Thyroid gland (tissue), 4 donors: Measurements from ENCODE around the gene C20orf202. TPM values are rescaled to one million over a fixed set of nuclear protein-coding genes. Genes with fewer than 3 reads are reported as not detected.
A peak's percentile ranks its signal among the peaks of the same experiment; 100 is the strongest.

Experiments
- DNase-seq, 2 donors: peaks; one replicate each; pipeline ENCODE4 v3.0.0-alpha.2; 2019
- H3K27ac ChIP-seq, 3 donors: fragments of 200-600 bp; sonication (generic); 1 replicate in 2 of 3; 2 replicates in 1 of 3; pipeline ENCODE4 v1.5.1; 2016 to 2019; ENCODE audit warnings: mild to moderate bottlenecking in 1 of 3, moderate library complexity in 1 of 3
- H3K27me3 ChIP-seq: fragments of 200-600 bp; sonication (generic); one replicate; pipeline ENCODE4 v1.5.1; 2019
- H3K36me3 ChIP-seq, 2 donors: fragments of 200-600 bp; sonication (generic); one replicate each; pipeline ENCODE4 v1.5.1; 2016 to 2019
- H3K4me1 ChIP-seq, 2 donors: fragments of 200-600 bp; sonication (generic); one replicate each; pipeline ENCODE4 v1.5.1; 2017 to 2019
- H3K4me3 ChIP-seq, 3 donors: fragments of 200-600 bp; sonication (generic); replicated peaks in 1 of 3; 1 replicate in 2 of 3; 2 replicates in 1 of 3; pipeline ENCODE4 v1.5.1; 2016; ENCODE audit warnings: mild to moderate bottlenecking in 1 of 3
- H3K9me3 ChIP-seq: fragments of 200-600 bp; sonication (generic); one replicate; pipeline ENCODE4 v1.5.1; 2017
- POLR2A ChIP-seq, 2 donors: fragments of 450-650 bp; IDR thresholded peaks; one replicate each; pipeline ENCODE4 v1.6.1; 2017; ENCODE audit warnings: antibody characterized with exemption in 2 of 2, mild to moderate bottlenecking in 2 of 2, moderate library complexity in 1 of 2
- WGBS, 2 donors: methylation state at CpG; one replicate each; pipeline ENCODE4 v1.1.5; 2017; 5-methylcytosine and 5-hydroxymethylcytosine counted together
- intact Hi-C: fragments of 100-400 bp; cut with DNase I; formaldehyde crosslinking; loops from one replicate; pipeline ENCODE4 v1.15.1; 2023
- total RNA-seq, 4 donors: library from RNA; depleted of rRNA; stranded (reverse); fragments of >200 nt; gene quantifications; one replicate each; pipeline ENCODE4 v1.2.3, GENCODE V29; 2016
- TF ChIP-seq, protein P1 (sequence below), 6 experiments: fragments of 200-600 bp in 3 of 6; fragments of 450-650 bp in 3 of 6; sonication (generic) in 3 of 6; IDR thresholded peaks; one replicate each; pipeline ENCODE4 v1.5.1; 2016 to 2019; ENCODE audit warnings: antibody characterized with exemption in 6 of 6, mild to moderate bottlenecking in 2 of 6, inconsistent platforms in 1 of 6, moderate library complexity in 1 of 6

The C20orf202 gene
- total RNA-seq, 4 donors from 2014 or later: 0.27 TPM; not detected in 3

DNA sequence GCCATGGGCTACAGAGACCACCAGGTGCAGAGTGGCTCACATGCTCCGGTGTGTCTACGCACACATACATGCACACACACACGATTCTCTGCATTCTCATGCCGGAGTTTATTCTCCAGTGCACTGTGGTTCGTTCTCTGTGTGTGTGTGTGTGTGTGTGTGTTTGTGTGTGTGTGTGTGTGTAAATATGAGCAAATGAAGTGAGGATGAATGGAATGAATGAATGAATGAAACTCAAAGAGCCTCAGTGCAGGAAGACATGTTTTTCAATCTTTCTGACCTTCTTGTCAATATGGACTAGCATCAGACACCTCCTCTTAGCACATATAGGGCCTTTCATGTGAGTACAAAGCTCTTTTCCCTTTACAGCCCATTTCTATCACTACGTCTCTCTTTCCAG lies 20.1 kb upstream of the C20orf202 start:
- Histone ChIP-seq H3K27me3 (no peaks in the 10 kb centered on the region), H3K4me1 (peaks cover 0 to 13% of the 10 kb centered on the region in 2 donors), H3K4me3 (no peak overlapping the region), H3K27ac (no peak overlapping the region), H3K9me3 (no peaks in the 10 kb centered on the region), H3K36me3 (no peaks in the 10 kb centered on the region)
- 69 to 75% methylated on average over 6 of the region's 6 CpGs for WGBS, 2 donors
- no peak for DNase-seq
- intact Hi-C loops: no loop called here
- TF ChIP-seq, protein P1, sequence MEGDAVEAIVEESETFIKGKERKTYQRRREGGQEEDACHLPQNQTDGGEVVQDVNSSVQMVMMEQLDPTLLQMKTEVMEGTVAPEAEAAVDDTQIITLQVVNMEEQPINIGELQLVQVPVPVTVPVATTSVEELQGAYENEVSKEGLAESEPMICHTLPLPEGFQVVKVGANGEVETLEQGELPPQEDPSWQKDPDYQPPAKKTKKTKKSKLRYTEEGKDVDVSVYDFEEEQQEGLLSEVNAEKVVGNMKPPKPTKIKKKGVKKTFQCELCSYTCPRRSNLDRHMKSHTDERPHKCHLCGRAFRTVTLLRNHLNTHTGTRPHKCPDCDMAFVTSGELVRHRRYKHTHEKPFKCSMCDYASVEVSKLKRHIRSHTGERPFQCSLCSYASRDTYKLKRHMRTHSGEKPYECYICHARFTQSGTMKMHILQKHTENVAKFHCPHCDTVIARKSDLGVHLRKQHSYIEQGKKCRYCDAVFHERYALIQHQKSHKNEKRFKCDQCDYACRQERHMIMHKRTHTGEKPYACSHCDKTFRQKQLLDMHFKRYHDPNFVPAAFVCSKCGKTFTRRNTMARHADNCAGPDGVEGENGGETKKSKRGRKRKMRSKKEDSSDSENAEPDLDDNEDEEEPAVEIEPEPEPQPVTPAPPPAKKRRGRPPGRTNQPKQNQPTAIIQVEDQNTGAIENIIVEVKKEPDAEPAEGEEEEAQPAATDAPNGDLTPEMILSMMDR (IDR thresholded peaks at IDR 0.05): no peak
- TF ChIP-seq POLR2A (IDR thresholded peaks at IDR 0.05): no peak

DNA sequence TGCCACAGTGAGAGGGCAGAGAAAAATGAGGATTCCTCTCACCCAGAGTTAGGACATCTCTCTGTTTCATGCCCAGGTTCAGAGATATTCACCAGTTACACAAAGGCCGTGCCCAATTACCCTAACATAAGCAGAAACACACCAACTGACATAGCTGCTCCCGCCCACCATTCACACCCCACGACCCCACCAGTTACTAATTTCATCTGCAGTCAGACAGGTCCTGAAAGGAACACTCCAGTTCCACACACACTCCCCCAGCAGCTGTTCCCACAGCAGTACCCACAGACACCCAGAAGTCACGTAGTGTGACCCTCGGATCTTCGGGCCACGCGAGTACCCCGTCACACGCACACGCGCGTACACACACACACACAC lies 19.0 kb upstream of the C20orf202 start:
- TF ChIP-seq POLR2A (IDR thresholded peaks at IDR 0.05): no peak
- TF ChIP-seq, protein P1 (IDR thresholded peaks at IDR 0.05): no peak
- intact Hi-C loops: no loop called here
- H3K27ac ChIP-seq: no peak overlapping the region
- DNase-seq: no peak
- H3K36me3 ChIP-seq: no peaks in the 10 kb centered on the region
- no peaks in the 10 kb centered on the region for H3K9me3 ChIP-seq
- H3K4me1 ChIP-seq: peaks cover 0 to 13% of the 10 kb centered on the region in 2 donors
- H3K27me3 ChIP-seq: no peaks in the 10 kb centered on the region
- 24 to 38% methylated on average over 6 to 8 of the region's 13 CpGs for WGBS, 2 donors
- no peak overlapping the region for H3K4me3 ChIP-seq

DNA sequence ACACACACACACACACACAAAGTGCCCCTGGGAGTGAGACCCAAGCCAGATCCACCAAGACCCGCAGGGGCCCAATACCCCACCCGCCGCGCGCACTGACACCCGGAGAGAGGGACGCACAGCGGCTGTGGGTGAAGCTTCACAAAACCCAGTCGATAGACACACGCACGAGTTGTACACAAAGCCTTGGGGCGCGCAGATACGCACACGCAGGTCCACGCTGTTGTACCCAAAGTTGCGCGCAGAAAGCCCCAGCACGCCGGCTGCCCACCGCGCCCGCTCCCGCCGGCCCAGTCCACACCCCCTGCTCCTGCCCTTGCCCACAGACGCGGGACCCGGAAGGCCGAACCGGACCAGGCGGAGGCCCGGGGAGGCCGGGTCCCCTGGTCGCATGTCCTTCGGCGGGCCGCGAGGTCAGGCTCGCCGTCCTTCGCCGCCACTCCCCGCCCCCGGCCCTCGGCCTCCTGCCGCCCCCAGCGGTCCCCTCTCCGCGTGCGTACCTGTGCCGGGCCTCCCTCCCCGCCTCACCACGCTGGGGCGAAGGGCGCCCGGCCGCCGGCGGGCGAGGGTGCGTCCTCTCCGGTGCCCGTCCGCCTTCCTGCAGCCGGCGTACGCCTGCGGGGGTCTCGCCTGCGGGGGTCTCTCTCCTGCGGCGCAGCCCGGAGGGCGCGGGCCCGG lies 18.5 kb upstream of the C20orf202 start, which contains the start of gene TMEM74B:
Gene TMEM74B, minus strand, starts transcription at position 344 of the 678 bp plus-strand sequence. CDS start 1,180 bp downstream, outside the sequence.
- H3K9me3 ChIP-seq: no peaks in the 10 kb centered on the region
- H3K4me3 ChIP-seq: peak within 1 kb of the TSS in 1 of 3 donors; percentile 43
- WGBS, 2 donors: 0 to 5% methylated on average over 2 to 15 of the region's 76 CpGs
- intact Hi-C loops: no loop called here
- H3K36me3 ChIP-seq: no peaks in the 10 kb centered on the region
- no peak for TF ChIP-seq POLR2A (IDR thresholded peaks at IDR 0.05)
- TF ChIP-seq, protein P1 (IDR thresholded peaks at IDR 0.05): no peak
- H3K27ac ChIP-seq: no peak within 1 kb of the TSS
- DNase-seq: no peak
- no peaks in the 10 kb centered on the region for H3K27me3 ChIP-seq
- peaks cover 0 to 13% of the 10 kb centered on the region in 2 donors for H3K4me1 ChIP-seq

DNA sequence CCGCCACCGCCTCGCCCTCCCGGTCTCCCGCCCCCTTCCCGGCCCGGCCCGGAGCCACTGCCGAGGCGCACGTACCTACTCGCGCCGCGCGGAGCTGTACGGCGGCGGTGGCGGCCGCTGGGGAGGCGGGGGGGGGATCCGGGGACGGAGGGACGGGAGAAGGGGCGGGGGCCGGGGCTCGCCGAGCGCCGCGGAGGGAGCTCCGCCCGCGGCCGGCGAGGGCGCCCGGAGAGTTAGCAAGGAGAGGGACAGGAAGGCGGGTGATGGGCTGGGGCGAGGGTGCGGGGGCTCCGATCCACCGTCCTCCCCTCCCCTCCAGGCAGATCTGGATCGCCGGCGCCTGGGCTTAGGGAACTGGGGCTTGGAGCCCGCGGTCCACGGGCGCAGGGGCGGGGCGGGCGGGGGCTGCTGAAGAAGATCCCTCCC lies 17.9 kb upstream of the C20orf202 start:
- WGBS, 2 donors: 10% methylated on average over 2 of the region's 54 CpGs; no CpG with 5 or more reads in 1 of the 2 donors
- H3K9me3 ChIP-seq: no peaks in the 10 kb centered on the region
- no peaks in the 10 kb centered on the region for H3K27me3 ChIP-seq
- peak overlapping the region in 1 of 3 donors; percentile 43 for H3K4me3 ChIP-seq
- DNase-seq: no peak
- H3K36me3 ChIP-seq: no peaks in the 10 kb centered on the region
- TF ChIP-seq, protein P1 (IDR thresholded peaks at IDR 0.05): no peak
- TF ChIP-seq POLR2A (IDR thresholded peaks at IDR 0.05): no peak
- intact Hi-C loops: no loop called here
- peaks cover 0 to 13% of the 10 kb centered on the region in 2 donors for H3K4me1 ChIP-seq
- H3K27ac ChIP-seq: no peak overlapping the region

DNA sequence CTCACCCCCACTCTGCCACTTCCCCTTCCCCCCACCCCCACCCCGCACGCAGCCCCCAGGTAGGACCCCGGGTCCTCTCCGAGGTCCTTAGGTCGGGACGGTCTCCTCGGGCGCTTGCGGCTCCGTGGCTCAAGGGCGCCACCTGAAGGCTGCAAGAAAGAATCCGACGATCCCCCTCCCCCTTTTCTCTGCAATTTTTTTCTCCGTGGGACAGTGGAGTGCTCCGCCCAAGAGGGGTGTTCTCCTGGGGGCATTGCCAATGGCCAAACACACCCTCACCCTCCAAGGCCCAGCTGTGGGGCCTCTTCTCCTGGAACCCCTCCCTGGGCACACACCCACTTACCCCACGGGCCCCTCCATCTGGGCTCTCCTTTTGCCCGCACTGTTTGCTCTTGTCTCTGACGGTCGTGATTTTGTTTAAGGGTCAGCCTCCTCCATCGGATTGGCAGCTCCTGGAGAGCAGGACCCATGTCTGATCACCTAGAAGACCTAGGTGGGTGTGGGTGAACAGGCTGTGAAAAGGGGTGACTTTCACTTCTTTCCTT lies 17.4 kb upstream of the C20orf202 start:
- peak; percentile 33 to 40 for DNase-seq
- whole genome bisulfite sequencing, 2 donors: 16 to 17% methylated on average over 9 to 13 of the region's 20 CpGs
- no peak overlapping the region for H3K27ac ChIP-seq
- H3K36me3 ChIP-seq: no peaks in the 10 kb centered on the region
- no peaks in the 10 kb centered on the region for H3K9me3 ChIP-seq
- TF ChIP-seq POLR2A (IDR thresholded peaks at IDR 0.05): no peak
- TF ChIP-seq, protein P1 (IDR thresholded peaks at IDR 0.05): peak in 4 of 6 experiments; percentile 15 to 61 (median 26)
- H3K4me3 ChIP-seq: peak overlapping the region in 1 of 3 donors; percentile 43
- peaks cover 0 to 13% of the 10 kb centered on the region in 2 donors for H3K4me1 ChIP-seq
- no peaks in the 10 kb centered on the region for H3K27me3 ChIP-seq
- intact Hi-C loops: no loop called here
